ENCODE data around the gene ARL16.
"Not testable (repeated sequence)": the region's sequence is repeated elsewhere in the genome, so short reads cannot be mapped to it uniquely, and the experiment has no call there.

The ARL16 gene

DNA sequence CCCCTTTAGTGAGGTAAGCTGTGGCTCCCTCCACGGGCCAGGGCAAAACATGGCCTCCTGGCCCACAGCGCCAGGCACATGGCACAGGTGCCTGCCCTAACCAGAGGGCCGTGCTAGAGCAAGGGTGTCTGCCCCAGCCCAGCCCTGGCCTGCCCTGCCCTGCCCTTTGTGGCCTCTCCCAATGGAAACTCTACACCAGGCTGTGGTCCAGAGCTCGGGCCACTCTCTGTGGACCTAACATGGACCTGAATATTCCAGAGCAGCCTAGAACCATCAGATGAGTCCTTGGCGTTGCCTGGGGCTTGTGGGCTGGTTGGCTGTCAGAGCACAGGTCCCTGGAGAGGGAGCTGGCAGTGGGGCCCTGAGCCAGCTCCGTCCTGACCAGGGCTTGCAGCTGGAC lies 11.6 kb upstream of the ARL16 start:
- DNase-seq (ENCODE audit: low read depth): no peak

DNA sequence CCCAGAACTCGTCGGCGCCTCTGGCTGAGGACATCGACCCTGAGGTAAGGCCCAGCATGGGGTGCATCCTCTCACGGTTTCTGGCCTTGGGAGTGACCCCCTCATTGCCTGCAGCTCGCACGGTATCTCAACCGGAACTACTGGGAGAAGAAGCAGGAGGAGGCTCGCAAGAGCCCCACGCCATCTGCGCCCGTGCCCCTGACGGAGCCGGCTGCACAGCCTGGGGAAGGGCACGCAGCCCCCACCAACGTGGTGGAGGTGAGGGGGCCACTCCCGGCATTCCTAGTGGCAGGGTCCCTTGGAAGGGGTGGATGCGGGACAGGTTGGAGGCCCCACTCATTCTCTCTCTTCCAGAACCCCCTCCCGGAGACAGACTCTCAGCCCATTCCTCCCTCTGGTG lies 11.2 kb upstream of the ARL16 start:
- no peak for DNase-seq (ENCODE audit: low read depth)

DNA sequence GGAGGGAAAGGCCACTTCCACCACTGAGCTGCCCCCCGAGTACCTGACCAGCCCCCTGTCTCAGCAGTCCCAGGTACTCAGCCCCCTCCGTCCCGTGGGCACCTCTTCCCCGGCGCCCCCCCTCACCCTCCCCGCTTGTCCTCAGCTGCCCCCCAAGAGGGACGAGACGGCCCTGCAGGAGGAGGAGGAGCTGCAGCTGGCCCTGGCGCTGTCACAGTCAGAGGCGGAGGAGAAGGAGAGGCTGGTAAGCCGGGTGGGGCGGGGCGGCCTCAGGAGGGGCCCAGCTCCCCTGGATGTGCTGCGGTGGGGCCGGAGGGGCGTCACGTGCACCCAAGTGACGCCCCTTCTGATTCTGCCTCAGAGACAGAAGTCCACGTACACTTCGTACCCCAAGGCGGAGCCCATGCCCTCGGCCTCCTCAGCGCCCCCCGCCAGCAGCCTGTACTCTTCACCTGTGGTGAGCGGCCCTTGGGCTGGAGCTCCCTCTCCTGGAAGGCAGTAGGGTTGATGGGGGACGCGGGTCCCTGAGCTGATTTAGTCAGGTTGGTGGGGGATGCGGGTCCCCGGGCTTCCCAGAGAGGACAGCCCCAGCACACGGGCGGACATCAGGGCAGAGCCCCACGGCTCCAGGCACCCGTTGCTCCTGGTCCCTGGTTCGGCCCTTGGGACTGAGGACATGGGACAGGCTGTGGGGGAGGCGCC lies 10.1 kb upstream of the ARL16 start:
- DNase-seq (ENCODE audit: low read depth): no peak

- DNase-seq (ENCODE audit: low read depth): no peak
These were observed 8.0 kb upstream of the ARL16 start for GRCh38 chr17:81691608-81692007.

- DNase-seq (ENCODE audit: low read depth): no peak
These were observed 7.6 kb upstream of the ARL16 start for GRCh38 chr17:81691196-81691595.

DNA sequence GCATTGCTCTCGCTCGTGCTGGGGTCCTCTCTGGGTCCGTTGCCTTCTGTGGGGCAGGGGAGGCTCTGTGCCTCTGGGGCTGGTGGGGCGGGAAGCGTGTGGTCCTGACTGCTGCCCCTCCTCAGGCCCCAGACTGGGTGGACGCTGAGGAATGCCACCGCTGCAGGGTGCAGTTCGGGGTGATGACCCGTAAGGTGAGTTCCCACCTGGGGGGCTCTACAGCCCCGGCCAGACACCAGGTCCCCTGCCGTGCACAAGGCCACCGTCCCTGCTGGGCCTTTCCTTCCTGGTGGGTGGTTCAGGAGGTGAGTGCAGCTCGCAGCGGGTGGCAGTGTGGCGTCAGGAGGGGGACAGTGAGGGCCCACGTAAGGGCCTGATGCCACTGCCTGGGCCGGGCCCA lies 7.0 kb upstream of the ARL16 start:
- no peak for DNase-seq (ENCODE audit: low read depth)

GRCh38 chr17:81690066-81690465 lies 6.5 kb upstream of the ARL16 start:
- no peak for DNase-seq (ENCODE audit: low read depth)

- no peak for DNase-seq (ENCODE audit: low read depth)
These were observed 5.0 kb upstream of the ARL16 start for GRCh38 chr17:81688616-81689015.

GRCh38 chr17:81687770-81688541 lies 4.4 kb upstream of the ARL16 start:
- no peak for DNase-seq (ENCODE audit: low read depth)

- no peak for DNase-seq (ENCODE audit: low read depth)
These were observed 3.0 kb upstream of the ARL16 start for GRCh38 chr17:81686614-81687013.

GRCh38 chr17:81685108-81685507 lies 1.5 kb upstream of the ARL16 start:
- peak; percentile 49 for DNase-seq (ENCODE audit: low read depth)

- DNase-seq (ENCODE audit: low read depth): no peak
These were observed 880 bp upstream of the ARL16 start for GRCh38 chr17:81684442-81684911.

GRCh38 chr17:81683208-81683583 lies 401 bp downstream of the ARL16 start:
- no peak for DNase-seq (ENCODE audit: low read depth)

DNA sequence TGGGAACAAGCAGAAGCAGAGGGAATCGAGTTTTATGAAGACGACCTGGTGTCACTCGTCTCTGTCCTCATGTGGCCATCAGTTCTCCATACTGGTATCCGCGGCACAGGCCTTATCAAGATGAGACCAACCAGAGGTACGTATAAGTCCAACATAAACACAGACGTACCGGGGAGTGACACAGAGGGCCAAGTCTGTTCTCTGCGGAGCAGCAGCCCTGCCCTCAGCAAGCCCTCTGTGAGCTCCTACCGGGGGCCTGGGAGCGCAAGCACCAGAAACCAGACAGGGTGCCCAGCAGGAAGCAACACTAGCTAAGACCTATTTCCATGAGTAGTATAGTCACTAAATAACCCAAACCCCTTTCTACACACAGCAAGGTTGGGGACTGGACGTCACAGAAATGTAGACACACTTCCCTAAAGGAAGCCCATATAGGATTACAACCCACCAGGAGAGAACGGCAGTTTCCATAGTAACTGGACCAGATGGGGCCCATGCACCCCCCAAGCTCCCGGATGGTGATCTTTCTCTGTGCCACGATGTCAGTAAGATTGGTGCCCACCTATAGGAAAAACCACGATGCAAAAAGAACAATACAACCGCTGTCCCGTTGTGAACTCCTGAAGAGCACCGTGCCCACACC lies 911 bp downstream of the ARL16 start:
- no peak for DNase-seq (ENCODE audit: low read depth)

- no peak for DNase-seq (ENCODE audit: low read depth)
These were observed 1.9 kb downstream of the ARL16 start for GRCh38 chr17:81681672-81682071.

DNA sequence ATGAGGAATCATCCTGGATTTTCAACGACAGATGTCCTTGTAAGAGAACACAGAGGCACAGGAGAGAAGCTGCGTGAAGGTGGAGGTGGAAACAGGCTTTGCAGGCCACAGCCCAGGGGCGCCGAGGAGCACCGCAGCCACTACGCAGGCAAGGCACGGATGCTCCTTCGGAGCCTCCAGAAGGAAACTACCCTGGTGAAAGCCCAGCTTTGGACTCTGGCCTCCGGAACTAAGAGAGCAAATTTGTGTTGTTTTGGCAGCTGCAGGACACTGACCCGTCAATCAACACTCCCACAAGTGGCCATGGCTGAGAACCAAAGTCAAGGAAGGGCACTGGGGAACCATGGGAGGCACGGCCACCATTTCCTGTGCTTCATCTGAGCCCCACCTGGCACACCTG lies 3.4 kb downstream of the ARL16 start:
- DNase-seq (ENCODE audit: low read depth): no peak

DNA sequence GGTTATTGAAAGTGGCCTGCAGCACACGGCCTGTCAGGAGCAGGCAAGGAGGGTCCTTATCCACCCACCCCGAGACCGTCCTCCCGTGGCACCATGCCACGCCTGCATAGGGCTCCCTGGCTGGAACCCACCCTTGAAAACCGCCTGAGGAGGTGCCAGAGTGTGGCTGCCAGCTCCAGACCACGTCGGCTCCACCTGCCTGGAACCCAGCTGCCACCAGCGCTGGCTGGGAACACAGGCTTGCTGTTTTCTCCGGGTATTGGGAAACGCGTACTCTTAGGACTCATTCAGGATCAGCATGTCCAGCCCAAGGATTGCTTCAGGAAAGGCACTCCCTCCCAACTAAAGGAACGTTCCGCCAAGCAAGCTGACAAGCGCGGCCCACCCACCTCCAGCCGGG lies 6.7 kb downstream of the ARL16 start:
- no peak for DNase-seq (ENCODE audit: low read depth)

GRCh38 chr17:81675515-81676221 lies 7.9 kb downstream of the ARL16 start:
- not testable (repeated sequence) for DNase-seq (ENCODE audit: low read depth)

DNA sequence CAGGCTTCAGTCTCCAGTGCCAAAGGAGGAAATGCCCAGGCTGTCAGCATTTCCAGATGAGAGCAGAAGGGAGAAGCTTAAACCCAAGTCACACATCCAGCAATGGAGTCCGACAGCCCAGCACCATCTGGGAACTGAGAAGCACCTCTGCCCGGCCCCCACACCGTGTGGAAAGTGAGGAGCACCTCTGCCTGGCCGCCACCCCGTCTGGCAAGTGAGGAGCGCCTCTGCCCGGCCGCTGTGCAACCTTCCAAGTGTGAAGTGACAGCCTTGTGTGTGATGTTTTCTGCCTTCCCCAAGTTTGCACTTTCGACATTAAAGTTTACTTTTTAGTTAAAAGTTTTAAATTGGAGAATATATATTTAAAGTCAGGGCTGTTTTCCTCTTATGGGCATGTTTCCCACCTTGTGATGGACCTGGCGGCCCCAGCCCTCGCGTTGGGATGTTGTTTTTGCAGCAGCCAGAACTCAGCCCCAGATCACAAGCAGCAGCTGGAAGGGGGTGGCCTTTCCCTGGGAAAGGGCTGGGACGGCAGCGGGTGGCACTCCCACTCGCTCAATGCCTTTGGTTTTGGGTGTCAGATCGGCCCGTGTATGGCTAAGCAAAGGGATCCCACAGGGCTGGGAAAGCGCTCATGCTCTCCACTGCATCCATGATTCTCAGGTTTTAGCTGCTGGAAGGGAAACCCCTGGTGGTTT lies 9.9 kb downstream of the ARL16 start:
- no peak for DNase-seq (ENCODE audit: low read depth)

- DNase-seq (ENCODE audit: low read depth): no peak
These were observed 10.6 kb downstream of the ARL16 start for GRCh38 chr17:81672954-81673353.

DNA sequence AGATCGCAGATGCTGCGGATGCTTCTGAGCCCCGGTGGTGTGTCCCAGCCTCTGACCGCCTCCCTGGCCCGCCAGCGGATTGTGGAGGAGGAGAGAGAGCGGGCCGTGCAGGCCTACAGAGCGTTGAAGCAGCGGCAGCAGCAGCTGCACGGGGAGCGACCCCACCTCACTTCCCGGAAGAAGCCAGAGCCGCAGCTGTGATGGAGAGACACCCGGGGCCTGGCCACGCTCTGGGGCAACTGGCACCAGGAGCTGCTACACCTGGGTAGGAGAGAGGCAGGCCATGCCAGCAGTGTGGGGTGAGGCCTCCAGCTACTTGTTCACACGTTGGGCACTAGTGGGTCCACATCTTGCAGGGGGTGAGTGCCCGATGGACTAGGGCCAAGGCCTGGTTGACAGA lies 11.1 kb downstream of the ARL16 start:
- no peak for DNase-seq (ENCODE audit: low read depth)

GRCh38 chr17:81667754-81668153 lies 15.8 kb downstream of the ARL16 start:
- DNase-seq (ENCODE audit: low read depth): no peak
